OCI-LY3 (cell line): Measurements from ENCODE around the gene C12orf57.

Experiments used
- H2AFZ ChIP-seq: fragments of 200-600, 300-600 bp; shearing (Covaris generic); 2 replicates; pipeline ENCODE4 v1.6.0; 2014; ENCODE audit warnings: antibody characterized with exemption, low read depth, low read length
- H3K27ac ChIP-seq: fragments of 200-600, 300-600 bp; sonication (generic); 2 replicates; pipeline ENCODE4 v1.5.1; 2014; ENCODE audit warnings: mild to moderate bottlenecking, low read length, moderate library complexity, mixed read lengths
- H3K27me3 ChIP-seq: fragments of 200-600, 300-600 bp; sonication (generic); 2 replicates; pipeline ENCODE4 v1.6.1; 2014; ENCODE audit warnings: low read depth, low read length, mixed read lengths
- H3K36me3 ChIP-seq: fragments of 200-600, 300-600 bp; sonication (generic); replicated peaks from 2 replicates; pipeline ENCODE3; 2014; ENCODE audit warnings: low read depth, low read length, mixed read lengths
- H3K4me1 ChIP-seq: fragments of 300-600, 200-600 bp; sonication (generic); 2 replicates; pipeline ENCODE4 v1.6.1; 2014; ENCODE audit warnings: low read length, mixed read lengths
- H3K4me2 ChIP-seq: fragments of 200-600, 300-600 bp; sonication (generic); 2 replicates; pipeline ENCODE4 v1.6.1; 2014; ENCODE audit warnings: low read length, mixed read lengths
- H3K4me3 ChIP-seq: fragments of 300-600, 200-600 bp; sonication (generic); 2 replicates; pipeline ENCODE4 v1.5.1; 2014; ENCODE audit warnings: antibody characterized with exemption, mild to moderate bottlenecking, low read length, moderate library complexity
- H3K79me2 ChIP-seq: fragments of 300-600, 200-600 bp; shearing (Covaris generic); 2 replicates; pipeline ENCODE4 v1.6.1; 2014; ENCODE audit warnings: mild to moderate bottlenecking, low read length, mixed read lengths
- H3K9ac ChIP-seq: fragments of 300-600, 200-600 bp; shearing (Covaris generic); 2 replicates; pipeline ENCODE4 v1.6.0; 2014; ENCODE audit warnings: mild to moderate bottlenecking, low read length, moderate library complexity
- H3K9me3 ChIP-seq: fragments of 200-600, 300-600 bp; shearing (Covaris generic); 2 replicates; pipeline ENCODE4 v1.6.1; 2014; ENCODE audit warnings: low read length, mixed read lengths; ENCODE audit not compliant: insufficient read depth
- H4K20me1 ChIP-seq: fragments of 200-600, 300-600 bp; sonication (generic); 2 replicates; pipeline ENCODE4 v1.6.1; 2016; ENCODE audit warnings: low read length, mixed read lengths; ENCODE audit not compliant: insufficient read depth
- CTCF ChIP-seq: fragments of 200-600, 300-600 bp; sonication (generic); IDR thresholded peaks from 2 replicates; pipeline ENCODE4 v1.5.1; 2014; ENCODE audit warnings: antibody characterized with exemption, low read length, low read depth
- EZH2phosphoT487 ChIP-seq: fragments of 200-600 bp; shearing (Covaris generic); IDR thresholded peaks from 2 replicates; pipeline ENCODE4 v1.6.1; 2018; ENCODE audit warnings: antibody characterized with exemption, mixed run types, low read depth

Gene C12orf57

GRCh38 chr12:6941782-6942181, 2.0 kb upstream of the C12orf57 start:
- Histone ChIP-seq H3K36me3 (no peaks in the 10 kb centered on the region), H3K4me3 (no peak overlapping the region), H3K79me2 (peaks cover 9% of the 10 kb centered on the region), H3K27me3 (no peaks in the 10 kb centered on the region), H3K4me2 (no peak overlapping the region), H3K27ac (no peak overlapping the region), H4K20me1 (no peaks in the 10 kb centered on the region), H3K9me3 (no peaks in the 10 kb centered on the region), H3K4me1 (peaks cover 33% of the 10 kb centered on the region), H3K9ac (no peak overlapping the region), H2AFZ (no peak overlapping the region)
- no peak for TF ChIP-seq CTCF
- TF ChIP-seq EZH2phosphoT487 = no peak

GRCh38 chr12:6942331-6942665, 1.5 kb upstream of the C12orf57 start:
- no peaks in the 10 kb centered on the region for H3K36me3 ChIP-seq
- H2AFZ ChIP-seq = no peak overlapping the region
- no peak overlapping the region for H3K27ac ChIP-seq
- H3K27me3 ChIP-seq = no peaks in the 10 kb centered on the region
- peaks cover 36% of the 10 kb centered on the region for H3K4me1 ChIP-seq
- H3K9me3 ChIP-seq = no peaks in the 10 kb centered on the region
- no peak overlapping the region for H3K4me3 ChIP-seq
- TF ChIP-seq EZH2phosphoT487 = no peak
- no peak for TF ChIP-seq CTCF
- no peak overlapping the region for H3K9ac ChIP-seq
- no peak overlapping the region for H3K4me2 ChIP-seq
- no peaks in the 10 kb centered on the region for H4K20me1 ChIP-seq
- H3K79me2 ChIP-seq = peaks cover 4% of the 10 kb centered on the region; the same call in 1 of the 2 replicates

- H3K79me2 ChIP-seq = no peaks in the 10 kb centered on the region
- H3K9ac ChIP-seq = peak overlapping the region; percentile 83
- peaks cover 33% of the 10 kb centered on the region for H3K4me1 ChIP-seq
- H3K27me3 ChIP-seq = no peaks in the 10 kb centered on the region
- no peak for TF ChIP-seq CTCF
- no peak for TF ChIP-seq EZH2phosphoT487
- peak overlapping the region; percentile 85 for H3K27ac ChIP-seq
- no peaks in the 10 kb centered on the region for H3K9me3 ChIP-seq
- no peak overlapping the region for H2AFZ ChIP-seq
- H3K4me2 ChIP-seq = peak overlapping the region; percentile 93
- no peaks in the 10 kb centered on the region for H3K36me3 ChIP-seq
- H4K20me1 ChIP-seq = no peaks in the 10 kb centered on the region
- H3K4me3 ChIP-seq = peak overlapping the region; percentile 82
These were observed 467 bp upstream of the C12orf57 start for GRCh38 chr12:6943389-6943721.

- Histone ChIP-seq H3K4me1 (peaks cover 37% of the 10 kb centered on the region), H3K4me2 (peak overlapping the region; percentile 93), H3K36me3 (no peaks in the 10 kb centered on the region), H3K79me2 (no peaks in the 10 kb centered on the region), H3K4me3 (peak overlapping the region; percentile 82), H3K27ac (peak overlapping the region; percentile 85), H2AFZ (peak overlapping the region; percentile 73; the same call in 1 of the 2 replicates), H3K27me3 (no peaks in the 10 kb centered on the region), H3K9me3 (no peaks in the 10 kb centered on the region), H3K9ac (peak overlapping the region; percentile 83), H4K20me1 (no peaks in the 10 kb centered on the region)
- TF ChIP-seq CTCF (peak; percentile 89), EZH2phosphoT487 (no peak)
These were observed 762 bp downstream of the C12orf57 start for GRCh38 chr12:6944381-6945186.
